ENCODE results near the gene HELZ. TPM values are rescaled to one million over a fixed set of nuclear protein-coding genes. Genes with fewer than 3 reads are reported as not detected.

HELZ gene
- total and polyA plus RNA-seq, 2 of the 8 experiments (the other 6 are each of a cell fraction or from before 2014, with no cell fraction given), result 10.0 to 48.7 TPM

DNA sequence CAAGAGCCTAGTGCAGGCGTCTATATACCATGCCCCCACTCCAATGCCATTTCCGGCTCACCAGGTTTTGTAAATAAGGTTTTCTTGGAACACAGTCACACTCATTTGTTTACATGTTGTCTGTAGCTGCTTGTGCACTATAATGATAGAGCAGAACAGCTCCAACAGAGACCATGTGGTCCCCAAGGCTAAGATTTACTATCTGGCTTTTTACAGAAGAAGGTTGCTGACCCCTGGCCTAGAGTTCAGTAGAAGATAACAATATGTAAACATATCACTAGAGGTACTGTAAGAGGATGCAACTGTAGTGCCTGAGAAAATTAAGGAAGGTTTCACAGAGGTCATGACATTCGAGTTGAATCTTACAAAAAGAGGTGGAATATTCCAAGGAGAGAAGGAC is 134.4 kb downstream of the HELZ start:
- no peak overlapping the region for H3K4ac ChIP-seq (replicated peaks; ENCODE audit: insufficient read length, low read depth, low read length)
- TF ChIP-seq MAFK (IDR thresholded peaks at IDR 0.05; ENCODE audit: low read depth, low read length) (no peak), RAD21 (IDR thresholded peaks at IDR 0.05 in 1 of 2, conservative IDR thresholded peaks at IDR 0.05 in 1 of 2; ENCODE audit: low read depth in 2 of 2, low read length in 2 of 2) (no peak), TAF7 (optimal IDR thresholded peaks at IDR 0.05; ENCODE audit: borderline replicate concordance, low read depth, low read length) (no peak), CBX5 (IDR thresholded peaks at IDR 0.05; ENCODE audit: low read depth, low read length) (no peak), BACH1 (IDR thresholded peaks at IDR 0.05; ENCODE audit: low read length) (no peak), RFX5 (IDR thresholded peaks at IDR 0.05; ENCODE audit: borderline replicate concordance, low read depth, low read length) (no peak), EP300 (IDR thresholded peaks at IDR 0.05; ENCODE audit: borderline replicate concordance in 1 of 2, low read depth in 2 of 2, low read length in 2 of 2) (no peak), POU5F1 (IDR thresholded peaks at IDR 0.05; ENCODE audit: low read depth, low read length) (no peak), JUND (IDR thresholded peaks at IDR 0.05; ENCODE audit: low read length) (no peak), CEBPB (IDR thresholded peaks at IDR 0.05; ENCODE audit: low read depth, low read length) (no peak), TBP (IDR thresholded peaks at IDR 0.05; ENCODE audit: low read depth, low read length) (no peak)
- TF ChIP-seq, protein P1, sequence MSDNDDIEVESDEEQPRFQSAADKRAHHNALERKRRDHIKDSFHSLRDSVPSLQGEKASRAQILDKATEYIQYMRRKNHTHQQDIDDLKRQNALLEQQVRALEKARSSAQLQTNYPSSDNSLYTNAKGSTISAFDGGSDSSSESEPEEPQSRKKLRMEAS (IDR thresholded peaks at IDR 0.05), result no peak
- H3K9ac ChIP-seq (replicated peaks in 1 of 4; ENCODE audit: extremely low read depth in 1 of 4, low read depth in 3 of 4, low read length in 3 of 4), result no peak overlapping the region
- H2BK20ac ChIP-seq (ENCODE audit: low read length), result no peak overlapping the region
- H2BK12ac ChIP-seq (ENCODE audit: low read depth, low read length), result no peak overlapping the region
- no peaks in the 10 kb centered on the region for H3K79me1 ChIP-seq (ENCODE audit: low read depth, low read length)
- no peaks in the 10 kb centered on the region for H3K79me2 ChIP-seq (ENCODE audit: control insufficient read depth in 1 of 2, insufficient read depth in 2 of 2, low read length in 2 of 2)
- H3K4me1 ChIP-seq (replicated peaks in 1 of 4; ENCODE audit: control insufficient read depth in 3 of 4, insufficient read depth in 4 of 4, low read length in 3 of 4), result no peaks in the 10 kb centered on the region
- DNase-seq (ENCODE audit: low read depth in 1 of 2, low spot score in 2 of 2) (no peak), FAIRE-seq (no peak)
- H2BK120ac ChIP-seq (replicated peaks; ENCODE audit: low read depth, low read length), result no peak overlapping the region
- no peak overlapping the region for H3K27ac ChIP-seq (ENCODE audit: low read depth, low read length)
- POLR2A ChIA-PET (ENCODE audit: partially characterized antibody), result no interaction called here
- H2AK5ac ChIP-seq (ENCODE audit: low read depth, low read length), result no peak overlapping the region
- H3K27me3 ChIP-seq (replicated peaks in 1 of 4; ENCODE audit: control insufficient read depth in 3 of 4, extremely low read depth in 1 of 4, insufficient read depth in 3 of 4, low read length in 3 of 4), result no peaks in the 10 kb centered on the region
- H3K18ac ChIP-seq (ENCODE audit: extremely low read depth, low read length), result no peak overlapping the region
- 96% methylated on average over 3 of the region's 3 CpGs; no CpG with 5 or more reads in 1 of the 2 experiments for WGBS, 2 experiments (ENCODE audit: extremely low coverage in 1 of 2, insufficient coverage in 1 of 2, insufficient read length in 1 of 2, insufficient replicate concordance in 2 of 2, low coverage in 1 of 2, low lambda C conversion rate in 2 of 2, missing lambda C conversion rate in 1 of 2)
- no peak overlapping the region for H3K4me2 ChIP-seq (ENCODE audit: insufficient read depth in 1 of 2, low read depth in 2 of 2, low read length in 2 of 2)
- no peak overlapping the region for H3K4me3 ChIP-seq (ENCODE audit: extremely low read depth in 1 of 4, insufficient read depth in 2 of 4, low read depth in 3 of 4, low read length in 4 of 4)
- peaks cover 5 to 41% (median 13%) of the 10 kb centered on the region in 4 experiments; a peak in 7 of 8 replicates for H3K36me3 ChIP-seq (ENCODE audit: control insufficient read depth in 2 of 4, insufficient read depth in 4 of 4, low read length in 3 of 4)
- no peak overlapping the region for H3K14ac ChIP-seq (ENCODE audit: insufficient read length)
- no peak overlapping the region for H2BK5ac ChIP-seq (ENCODE audit: low read depth, low read length)
- no peaks in the 10 kb centered on the region for H3K23me2 ChIP-seq (ENCODE audit: low read depth, low read length)
- H4K5ac ChIP-seq (ENCODE audit: insufficient read length, low read depth, low read length), result no peak overlapping the region
- H4K91ac ChIP-seq (replicated peaks; ENCODE audit: insufficient read length, low read length), result no peak overlapping the region
- CTCF ChIA-PET (ENCODE audit: partially characterized antibody), result interaction anchor here (1.0 to 1.1 kb wide), 2 partner anchors 100 to 264 kb away, joined by 3 read pairs; no protein-coding TSS in a partner anchor
- H3K9me3 ChIP-seq (ENCODE audit: insufficient read depth in 2 of 2, low read depth in 1 of 2, low read length in 1 of 2), result no peaks in the 10 kb centered on the region
- no peak overlapping the region for H4K8ac ChIP-seq (ENCODE audit: extremely low read depth, insufficient read depth, low read length)
- no peaks in the 10 kb centered on the region for H4K20me1 ChIP-seq (replicated peaks in 1 of 2; ENCODE audit: control insufficient read depth in 1 of 2, insufficient read depth in 2 of 2, low read length in 2 of 2)
- H2BK15ac ChIP-seq (ENCODE audit: low read length), result no peak overlapping the region
- no peak overlapping the region for H2AFZ ChIP-seq (ENCODE audit: low read length)
- no peak overlapping the region for H3K56ac ChIP-seq (replicated peaks; ENCODE audit: insufficient read length, low read depth, low read length)
- H3K23ac ChIP-seq (ENCODE audit: insufficient read length), result no peak overlapping the region
